Head of caudate nucleus (tissue), 42 donors: ENCODE results near the gene PRKD3.

Experiments used
- DNase-seq, 42 donors: peaks; one replicate each; pipeline versions ENCODE4 v3.0.0 to v3.0.0-alpha.2; 2020 to 2021; ENCODE audit warnings: mixed read lengths in 7 of 42
- intact Hi-C: fragments of 100-400 bp; cut with DNase I; formaldehyde crosslinking; loops from one replicate; pipeline ENCODE4 v1.15.0; 2022

Gene PRKD3

GRCh38 chr2:37281916-37282315 lies 42.7 kb downstream of the PRKD3 start:
- intact Hi-C loops, result no loop called here
- no peak for DNase-seq

GRCh38 chr2:37276291-37276690 lies 48.3 kb downstream of the PRKD3 start:
- no peak for DNase-seq
- intact Hi-C loops, result no loop called here
